GM12878 (cell line): ENCODE data around the gene FSIP1. TPM values are rescaled to one million over a fixed set of nuclear protein-coding genes. Genes with fewer than 3 reads are reported as not detected.

Experiments
- ATAC-seq: fragments of 200-7000 bp; cut with Tn5 transposase; 3 replicates; pipeline ENCODE4 v1.9.1; 2020; ENCODE audit warnings: mild to moderate bottlenecking, moderate library complexity
- BruUV-seq: library from RNA; stranded (reverse); fragments of 400-500 nt; replicated peaks from 2 replicates; lab custom pipeline; 2021; lab: Mats Ljungman, UMichigan
- CTCF ChIA-PET: fragments of 300-600 bp; sonication (Branson Sonifier 250); formaldehyde crosslinking; extraction: SDS; loops from one replicate; lab custom pipeline; 2021; ENCODE audit warnings: inconsistent platforms; lab: Yijun Ruan, JAX
- POLR2A ChIA-PET: fragments of 350-600 bp; formaldehyde crosslinking; extraction: SDS; loops from one replicate; lab custom pipeline; 2021; ENCODE audit warnings: inconsistent platforms; lab: Charles Lee
- RAD21 ChIA-PET: fragments of 300-600 bp; sonication (Branson Sonifier 250); formaldehyde crosslinking; loops from one replicate; lab custom pipeline; 2023; ENCODE audit warnings: antibody characterized with exemption; ENCODE audit not compliant: unreplicated experiment; lab: Charles Lee
- SMC1A ChIA-PET: fragments of 300-600 bp; sonication (Branson Sonifier 250); formaldehyde crosslinking; loops from one replicate; lab custom pipeline; 2023; ENCODE audit not compliant: unreplicated experiment, uncharacterized antibody; lab: Charles Lee
- DNase-seq: peaks from one replicate; pipeline ENCODE4 v3.0.0-alpha.2; 2011; ENCODE audit warnings: low read depth, low spot score
- FAIRE-seq: peaks from 3 replicates; lab custom pipeline; 2011; peaks lifted over from hg19 to GRCh38; lab: Jason Lieb, UNC
- H2AFZ ChIP-seq: 2 replicates; pipeline ENCODE4 v1.6.0; 2011; ENCODE audit warnings: low read depth, low read length, control low read depth; ENCODE audit not compliant: control insufficient read depth
- H3K27ac ChIP-seq: 2 replicates; pipeline ENCODE4 v1.5.1; 2011; ENCODE audit warnings: control low read depth; ENCODE audit not compliant: control insufficient read depth, insufficient read depth
- H3K27me3 ChIP-seq, 2 experiments: replicated peaks in 1 of 2; 2 replicates each; pipeline versions ENCODE4 v1.6.0 to v1.6.1; 2011; ENCODE audit warnings: low read length in 1 of 2; ENCODE audit not compliant: control insufficient read depth in 2 of 2, insufficient read depth in 2 of 2
- H3K36me3 ChIP-seq, 2 experiments: 2 replicates each; pipeline ENCODE4 v1.5.1; 2011; ENCODE audit warnings: low read length in 1 of 2; ENCODE audit not compliant: control insufficient read depth in 2 of 2, insufficient read depth in 2 of 2
- H3K4me1 ChIP-seq: 2 replicates; pipeline ENCODE4 v1.6.1; 2011; ENCODE audit warnings: mild to moderate bottlenecking, low read length, moderate library complexity, mixed read lengths; ENCODE audit not compliant: control insufficient read depth, insufficient read depth
- H3K4me2 ChIP-seq: 2 replicates; pipeline ENCODE4 v1.6.0; 2011; ENCODE audit warnings: control low read depth; ENCODE audit not compliant: control insufficient read depth, insufficient read depth
- H3K4me3 ChIP-seq: fragments of 200-600 bp; sonication (generic); 2 replicates; pipeline ENCODE4 v1.5.1; 2016
- H3K79me2 ChIP-seq: 2 replicates; pipeline ENCODE4 v1.6.0; 2011; ENCODE audit warnings: low read length; ENCODE audit not compliant: control insufficient read depth, insufficient read depth
- H3K9ac ChIP-seq: 2 replicates; pipeline ENCODE4 v1.8.0; 2011; ENCODE audit warnings: low read length, control low read depth, mixed read lengths; ENCODE audit not compliant: control insufficient read depth, insufficient read depth
- H3K9me3 ChIP-seq: replicated peaks from 3 replicates; pipeline ENCODE4 v1.5.1; 2011; ENCODE audit warnings: mild to moderate bottlenecking, low read length; ENCODE audit not compliant: control insufficient read depth, insufficient read depth
- H4K20me1 ChIP-seq: 2 replicates; pipeline ENCODE4 v1.6.0; 2011; ENCODE audit not compliant: control insufficient read depth, insufficient read depth
- ATF2 ChIP-seq: IDR thresholded peaks from 2 replicates; pipeline ENCODE4 v1.6.1; 2012; ENCODE audit warnings: low read length, inconsistent platforms
- BCL11A ChIP-seq: IDR thresholded peaks from 2 replicates; pipeline ENCODE4 v1.6.1; 2011; ENCODE audit warnings: low read depth, low read length
- E2F8 ChIP-seq: fragments of 450-650 bp; IDR thresholded peaks from 2 replicates; pipeline ENCODE4 v1.6.1; 2018; ENCODE audit warnings: mild to moderate bottlenecking, low read depth, moderate library complexity; ENCODE audit not compliant: partially characterized antibody
- EP300 ChIP-seq, 2 experiments: fragments of 150-350 bp in 1 of 2; IDR thresholded peaks; 2 replicates each; pipeline ENCODE4 v1.6.1; 2011 to 2012; ENCODE audit warnings: low read depth in 2 of 2, low read length in 2 of 2, borderline replicate concordance in 1 of 2, improper control_type of control experiment in 1 of 2, inconsistent platforms in 1 of 2; ENCODE audit not compliant: control insufficient read depth in 1 of 2
- IKZF1 ChIP-seq: fragments of 450-650 bp; conservative IDR thresholded peaks from 2 replicates; pipeline ENCODE4 v1.6.1; 2017; ENCODE audit warnings: antibody characterized with exemption, mild to moderate bottlenecking
- IKZF2 ChIP-seq, 2 experiments: fragments of 450-650 bp; IDR thresholded peaks; 2 replicates each; pipeline ENCODE4 v1.6.1; 2017; ENCODE audit warnings: mild to moderate bottlenecking in 2 of 2, moderate library complexity in 2 of 2
- IRF4 ChIP-seq: IDR thresholded peaks from 2 replicates; pipeline ENCODE4 v1.6.1; 2011; ENCODE audit warnings: low read depth, low read length
- JUNB ChIP-seq: IDR thresholded peaks from 2 replicates; pipeline ENCODE4 v1.6.1; 2016; ENCODE audit warnings: antibody characterized with exemption, mild to moderate bottlenecking
- KAT2A ChIP-seq: conservative IDR thresholded peaks from 2 replicates; pipeline ENCODE4 v1.6.1; 2011; ENCODE audit warnings: low read depth, low read length; ENCODE audit not compliant: control insufficient read depth
- MEF2A ChIP-seq: IDR thresholded peaks from 2 replicates; pipeline ENCODE4 v1.6.1; 2011; ENCODE audit warnings: low read depth, mild to moderate bottlenecking, low read length, moderate library complexity; ENCODE audit not compliant: insufficient read depth
- MEF2B ChIP-seq: fragments of 450-650 bp; IDR thresholded peaks from 2 replicates; pipeline ENCODE4 v1.6.1; 2018; ENCODE audit warnings: mild to moderate bottlenecking, moderate library complexity; ENCODE audit not compliant: partially characterized antibody, poor library complexity, severe bottlenecking
- MTA2 ChIP-seq: fragments of 450-650 bp; IDR thresholded peaks from 2 replicates; pipeline ENCODE4 v1.6.1; 2016; ENCODE audit warnings: low read depth, mild to moderate bottlenecking, moderate library complexity
- NFIC ChIP-seq: IDR thresholded peaks from 2 replicates; pipeline ENCODE4 v1.6.1; 2012; ENCODE audit warnings: low read depth, mild to moderate bottlenecking, inconsistent platforms, low read length, moderate library complexity
- PAX8 ChIP-seq: fragments of 450-650 bp; IDR thresholded peaks from 2 replicates; pipeline ENCODE4 v1.6.1; 2017; ENCODE audit warnings: mild to moderate bottlenecking, moderate library complexity
- RELB ChIP-seq: fragments of 450-650 bp; IDR thresholded peaks from 2 replicates; pipeline ENCODE4 v1.6.1; 2017; ENCODE audit warnings: low read depth, mild to moderate bottlenecking, moderate library complexity
- SREBF1 ChIP-seq: IDR thresholded peaks from 2 replicates; pipeline ENCODE4 v1.6.1; 2012; ENCODE audit warnings: mild to moderate bottlenecking, low read length
- SRF ChIP-seq, 2 experiments: IDR thresholded peaks; 2 replicates each; pipeline ENCODE4 v1.6.1; 2011; ENCODE audit warnings: low read depth in 2 of 2, low read length in 2 of 2, mild to moderate bottlenecking in 1 of 2, moderate library complexity in 1 of 2
- WGBS: methylation state at CpG from one replicate; pipeline ENCODE4 v1.1.6; 2016; ENCODE audit warnings: low lambda C conversion rate; ENCODE audit not compliant: insufficient replicate concordance, insufficient coverage; ENCODE audit errors: missing lambda C conversion rate; 5-methylcytosine and 5-hydroxymethylcytosine counted together
- in situ Hi-C: fragments of 300-500 bp; cut with MboI; formaldehyde crosslinking; loops from 9 replicates; pipeline ENCODE4 v1.14.3; 2018; ENCODE audit warnings: mixed read lengths
- intact Hi-C: fragments of 100-400 bp; cut with micrococcal nuclease; formaldehyde crosslinking; loops from one replicate; pipeline ENCODE4 v1.14.2; 2022; ENCODE audit not compliant: unreplicated experiment
- polyA plus RNA-seq, 11 experiments: library from polyadenylated mRNA; depleted of rRNA in 4 of 11; unstranded in 6 of 11; stranded (reverse) in 5 of 11; fragments of >200 nt; fragmentation: Nextera tagmentation in 4 of 11; fragmentation: Illumina TruSeq in 1 of 11; extraction: Ambion mirVana in 4 of 11; extraction: Trizol in 1 of 11; gene quantifications; 1 replicate in 1 of 11; 2 replicates in 10 of 11; pipeline versions ENCODE4 v1.2.1 to v1.2.3, GENCODE V29; 2011 to 2016; ENCODE audit warnings: inconsistent platforms in 2 of 11, missing spikeins in 2 of 11, low read depth in 1 of 11
- total RNA-seq, 4 experiments: library from RNA; depleted of rRNA in 3 of 4; stranded (reverse); fragments of >200 nt in 3 of 4; fragmentation: Illumina TruSeq in 1 of 4; extraction: Trizol in 1 of 4; gene quantifications; 2 replicates each; pipeline versions ENCODE4 v1.2.1 to v1.2.3, GENCODE V29; 2013 to 2021

Gene FSIP1
- total and polyA plus RNA-seq, 10 of the 15 experiments (the other 5 are each of a cell fraction or from before 2014, with no cell fraction given) = 0.15 to 0.67 (median 0.35) TPM

- no peak overlapping the region for H2AFZ ChIP-seq
- H4K20me1 ChIP-seq = no peaks in the 10 kb centered on the region
- peak overlapping the region; percentile 46; the same call in 1 of the 2 replicates for H3K4me2 ChIP-seq
- no TSS peak for BruUV-seq
- ChIA-PET RAD21 (interaction anchor here (1.1 kb wide), 1 partner anchor 46 kb away, joined by 4 read pairs; no protein-coding TSS in a partner anchor), CTCF (interaction anchor here (0.6 to 1.0 kb wide), 3 partner anchors 91 to 279 kb away, joined by 3 to 4 read pairs (median 3); no protein-coding TSS in a partner anchor), POLR2A (interaction anchor here (0.5 to 0.6 kb wide), 2 partner anchors 82 to 1935 kb away, joined by 3 read pairs; no protein-coding TSS in a partner anchor), SMC1A (interaction anchor here (1.2 to 2.1 kb wide), 3 partner anchors 22 to 70 kb away, joined by 4 to 5 read pairs (median 4); no protein-coding TSS in a partner anchor)
- H3K27ac ChIP-seq = no peak overlapping the region; the same call in 1 of the 2 replicates
- FAIRE-seq (peak; percentile 68), ATAC-seq (peak; percentile 74), DNase-seq (peak; percentile 26)
- H3K27me3 ChIP-seq = no peaks in the 10 kb centered on the region
- no peaks in the 10 kb centered on the region for H3K36me3 ChIP-seq
- in situ Hi-C loops (no loop called here), intact Hi-C loops (loop anchor here (5.0 kb wide), 2 partner anchors 127 to 142 kb away; no protein-coding TSS in a partner anchor)
- no peak overlapping the region for H3K4me3 ChIP-seq
- H3K79me2 ChIP-seq = no peaks in the 10 kb centered on the region
- no peaks in the 10 kb centered on the region for H3K9me3 ChIP-seq
- no peak overlapping the region for H3K9ac ChIP-seq
- WGBS = 3% methylated on average over 2 of the region's 2 CpGs
- H3K4me1 ChIP-seq = peaks cover 20% of the 10 kb centered on the region
- TF ChIP-seq BCL11A (0 out of 2 replicates have a peak, but pooled peaks have one; percentile 42), RELB (0 out of 2 replicates have a peak, but pooled peaks have one; percentile 57), PAX8 (no peak), E2F8 (no peak), MTA2 (peak; percentile 66), IKZF2 (IDR thresholded peaks at IDR 0.05) (peak; percentile 79 to 84), ATF2 (0 out of 2 replicates have a peak, but pooled peaks have one; percentile 25), MEF2A (peak; percentile 49; the same call in 1 of the 2 replicates), MEF2B (peak; percentile 47), SREBF1 (no peak), EP300 (IDR thresholded peaks at IDR 0.05; ENCODE audit: borderline replicate concordance in 1 of 2, control insufficient read depth in 1 of 2, low read depth in 2 of 2, low read length in 2 of 2) (peak in 1 of 2 experiments; percentile 52; a peak in 1 of 4 replicates), JUNB (peak; percentile 64), SRF (IDR thresholded peaks at IDR 0.05; ENCODE audit: low read depth in 2 of 2, low read length in 2 of 2) (no peak), IKZF1 (peak; percentile 73), NFIC (peak; percentile 46; the same call in 1 of the 2 replicates), KAT2A (no peak), IRF4 (peak; percentile 59; the same call in 1 of the 2 replicates)
These were observed 228.5 kb downstream of the FSIP1 start for GRCh38 chr15:39553947-39554693.
